ENCODE data around the gene CENPB. TPM values are rescaled to one million over a fixed set of nuclear protein-coding genes. Genes with fewer than 3 reads are reported as not detected.

CENPB gene
- total and polyA plus RNA-seq, 10 of the 15 experiments (the other 5 are each of a cell fraction or from before 2014, with no cell fraction given): 0.16 to 71.2 (median 14.0) TPM

DNA sequence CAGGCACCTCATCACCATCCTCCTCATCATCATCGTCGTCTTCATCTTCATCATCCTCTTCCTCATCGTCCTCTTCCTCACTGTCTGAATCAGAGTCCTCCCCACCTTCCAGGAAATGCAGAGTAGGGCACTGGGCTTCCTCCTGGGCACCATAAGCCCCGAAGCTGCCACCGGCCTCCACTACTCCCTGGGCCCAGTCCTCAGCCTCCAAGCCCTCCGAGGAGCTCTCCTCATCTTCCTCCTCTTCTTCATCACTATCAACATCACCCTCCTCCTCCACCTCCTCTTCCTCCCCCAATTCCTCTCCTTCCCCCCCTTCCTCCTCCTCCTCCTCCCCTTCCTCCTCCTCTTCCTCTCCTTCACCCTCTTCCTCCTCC, 1.7 kb downstream of the CENPB start:
- no peak for DNase-seq (ENCODE audit: low read depth, low spot score)
- H3K36me3 ChIP-seq (ENCODE audit: control insufficient read depth in 2 of 2, insufficient read depth in 2 of 2, low read length in 1 of 2): no peaks in the 10 kb centered on the region
- H3K4me3 ChIP-seq: no peak overlapping the region
- intact Hi-C loops (cut with micrococcal nuclease; ENCODE audit: unreplicated experiment) (loop anchor here (5.0 to 10.0 kb wide), 3 partner anchors 68 to 297 kb away; partner anchors contain the start of gene RNF24), in situ Hi-C loops (cut with MboI) (loop anchor here (5.0 kb wide), 1 partner anchor 302 kb away; no protein-coding TSS in a partner anchor)
- H3K79me2 ChIP-seq (ENCODE audit: control insufficient read depth, insufficient read depth, low read length): peaks cover 14% of the 10 kb centered on the region
- ChIA-PET POLR2A (no interaction called here), RAD21 (ENCODE audit: unreplicated experiment) (interaction anchor here (3.2 kb wide), 1 partner anchor 36 kb away, joined by 26 read pairs; the partner anchor contains the start of gene AP5S1), SMC1A (ENCODE audit: uncharacterized antibody, unreplicated experiment) (no interaction called here), CTCF (interaction anchor here (0.5 kb wide), 1 partner anchor 18 kb away, joined by 3 read pairs; no protein-coding TSS in a partner anchor)
- FAIRE-seq: no peak
- no peaks in the 10 kb centered on the region for H3K9me3 ChIP-seq (replicated peaks; ENCODE audit: control insufficient read depth, insufficient read depth, low read length)
- TF ChIP-seq TCF3 (IDR thresholded peaks at IDR 0.05; ENCODE audit: borderline replicate concordance, insufficient read depth, low read depth, low read length) (no peak), SUZ12 (IDR thresholded peaks at IDR 0.05; ENCODE audit: unreplicated experiment) (no peak), TARDBP (IDR thresholded peaks at IDR 0.05; ENCODE audit: borderline replicate concordance) (no peak)
- TF ChIP-seq, protein P1, sequence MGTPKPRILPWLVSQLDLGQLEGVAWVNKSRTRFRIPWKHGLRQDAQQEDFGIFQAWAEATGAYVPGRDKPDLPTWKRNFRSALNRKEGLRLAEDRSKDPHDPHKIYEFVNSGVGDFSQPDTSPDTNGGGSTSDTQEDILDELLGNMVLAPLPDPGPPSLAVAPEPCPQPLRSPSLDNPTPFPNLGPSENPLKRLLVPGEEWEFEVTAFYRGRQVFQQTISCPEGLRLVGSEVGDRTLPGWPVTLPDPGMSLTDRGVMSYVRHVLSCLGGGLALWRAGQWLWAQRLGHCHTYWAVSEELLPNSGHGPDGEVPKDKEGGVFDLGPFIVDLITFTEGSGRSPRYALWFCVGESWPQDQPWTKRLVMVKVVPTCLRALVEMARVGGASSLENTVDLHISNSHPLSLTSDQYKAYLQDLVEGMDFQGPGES (IDR thresholded peaks at IDR 0.05): no peak
- ATAC-seq: no peak
- no peaks in the 10 kb centered on the region for H4K20me1 ChIP-seq (ENCODE audit: control insufficient read depth, insufficient read depth)
- H3K27me3 ChIP-seq (replicated peaks in 1 of 2; ENCODE audit: control insufficient read depth in 2 of 2, insufficient read depth in 2 of 2, low read length in 1 of 2): no peaks in the 10 kb centered on the region
- 85% methylated on average over 6 of the region's 6 CpGs for WGBS (ENCODE audit: insufficient coverage, insufficient replicate concordance, low lambda C conversion rate, missing lambda C conversion rate)
- H3K27ac ChIP-seq (ENCODE audit: control insufficient read depth, insufficient read depth): no peak overlapping the region
- BruUV-seq (replicated peaks): no TSS peak
- H3K4me2 ChIP-seq (ENCODE audit: control insufficient read depth, insufficient read depth): peak overlapping the region; percentile 72
- H3K9ac ChIP-seq (ENCODE audit: control insufficient read depth, insufficient read depth, low read length): no peak overlapping the region
- H3K4me1 ChIP-seq (ENCODE audit: control insufficient read depth, insufficient read depth, low read length): peaks cover 17% of the 10 kb centered on the region
- H2AFZ ChIP-seq (ENCODE audit: control insufficient read depth, low read depth, low read length): no peak overlapping the region

DNA sequence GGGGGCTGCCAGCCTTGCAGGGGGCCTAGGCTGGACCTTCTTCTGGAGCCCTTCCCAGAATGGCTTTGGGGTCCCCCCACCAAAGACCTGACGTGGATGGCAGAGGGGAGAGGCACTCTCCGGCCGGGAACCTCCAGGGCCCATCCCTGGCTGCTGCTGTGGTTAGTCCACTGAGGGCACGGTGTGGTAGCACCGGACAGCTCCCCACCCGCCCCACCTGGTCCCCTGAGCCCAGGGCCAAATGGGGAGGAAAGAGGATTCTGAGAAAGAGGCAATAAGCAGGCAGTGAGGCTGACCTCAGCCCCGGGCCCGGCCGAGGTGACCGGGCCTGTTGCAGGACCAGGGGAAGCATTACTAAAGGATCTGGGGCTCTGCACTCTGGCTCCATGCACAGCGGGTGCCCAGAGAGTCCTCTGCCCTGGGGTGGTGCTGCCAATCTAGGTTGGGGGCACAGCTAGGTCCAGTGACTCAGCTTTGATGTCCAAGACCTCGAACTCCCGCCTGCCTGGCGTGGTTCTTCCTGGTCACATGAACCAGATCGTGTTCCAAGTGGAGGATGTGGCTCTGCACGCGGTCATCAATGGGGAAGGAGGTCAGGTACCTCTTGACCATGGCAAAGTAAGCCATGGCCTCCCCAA, 2.2 kb downstream of the CENPB start:
- H3K27ac ChIP-seq (ENCODE audit: control insufficient read depth, insufficient read depth): no peak overlapping the region

More for the DNA sequence above, 2.2 kb downstream of the CENPB start:
- Histone ChIP-seq H3K4me1 (ENCODE audit: control insufficient read depth, insufficient read depth, low read length) (peaks cover 17% of the 10 kb centered on the region), H3K9ac (ENCODE audit: control insufficient read depth, insufficient read depth, low read length) (no peak overlapping the region), H3K4me2 (ENCODE audit: control insufficient read depth, insufficient read depth) (peak overlapping the region; percentile 72), H3K9me3 (replicated peaks; ENCODE audit: control insufficient read depth, insufficient read depth, low read length) (no peaks in the 10 kb centered on the region), H2AFZ (ENCODE audit: control insufficient read depth, low read depth, low read length) (no peak overlapping the region), H3K4me3 (no peak overlapping the region), H3K27me3 (replicated peaks in 1 of 2; ENCODE audit: control insufficient read depth in 2 of 2, insufficient read depth in 2 of 2, low read length in 1 of 2) (peaks cover 0 to 2% of the 10 kb centered on the region in 2 experiments; a peak in 1 of 4 replicates), H3K36me3 (ENCODE audit: control insufficient read depth in 2 of 2, insufficient read depth in 2 of 2, low read length in 1 of 2) (no peaks in the 10 kb centered on the region), H4K20me1 (ENCODE audit: control insufficient read depth, insufficient read depth) (no peaks in the 10 kb centered on the region), H3K79me2 (ENCODE audit: control insufficient read depth, insufficient read depth, low read length) (peaks cover 14% of the 10 kb centered on the region)
- BruUV-seq (replicated peaks): TSS peak; percentile 97
- TF ChIP-seq, protein P2, sequence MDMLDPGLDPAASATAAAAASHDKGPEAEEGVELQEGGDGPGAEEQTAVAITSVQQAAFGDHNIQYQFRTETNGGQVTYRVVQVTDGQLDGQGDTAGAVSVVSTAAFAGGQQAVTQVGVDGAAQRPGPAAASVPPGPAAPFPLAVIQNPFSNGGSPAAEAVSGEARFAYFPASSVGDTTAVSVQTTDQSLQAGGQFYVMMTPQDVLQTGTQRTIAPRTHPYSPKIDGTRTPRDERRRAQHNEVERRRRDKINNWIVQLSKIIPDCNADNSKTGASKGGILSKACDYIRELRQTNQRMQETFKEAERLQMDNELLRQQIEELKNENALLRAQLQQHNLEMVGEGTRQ (IDR thresholded peaks at IDR 0.05; ENCODE audit: borderline replicate concordance, low read depth, low read length): no peak
- TF ChIP-seq POLR2AphosphoS5 (IDR thresholded peaks at IDR 0.05; ENCODE audit: low read length): peak; percentile 51; the same call in 1 of the 2 replicates
- ChIA-PET CTCF (interaction anchor here (0.5 to 1.4 kb wide), 2 partner anchors 16 to 18 kb away, joined by 3 to 4 read pairs; no protein-coding TSS in a partner anchor), POLR2A (no interaction called here), RAD21 (ENCODE audit: unreplicated experiment) (no interaction called here), SMC1A (ENCODE audit: uncharacterized antibody, unreplicated experiment) (no interaction called here)
- in situ Hi-C loops (cut with MboI) (loop anchor here (5.0 kb wide), 1 partner anchor 303 kb away; no protein-coding TSS in a partner anchor), intact Hi-C loops (cut with micrococcal nuclease; ENCODE audit: unreplicated experiment) (loop anchor here (5.0 to 10.0 kb wide), 2 partner anchors 67 to 230 kb away; partner anchors contain the start of gene RNF24)
- 92% methylated on average over 17 of the region's 17 CpGs for whole genome bisulfite sequencing (ENCODE audit: insufficient coverage, insufficient replicate concordance, low lambda C conversion rate, missing lambda C conversion rate)
- FAIRE-seq: no peak
- no peak for ATAC-seq
- DNase-seq (ENCODE audit: low read depth, low spot score): no peak
